Activated naive CD4-positive, alpha-beta T cell treated with anti-CD3 and anti-CD28 coated beads, Interleukin-2, amount 50 U/mL, for 72 hours (primary cell): ENCODE measurements around the gene SLC10A3. TPM values are rescaled to one million over a fixed set of nuclear protein-coding genes. Genes with fewer than 3 reads are reported as not detected.

ENCODE experiments used
- ATAC-seq, 2 donors: fragments of 150-1000 bp; cut with Tn5 transposase; 2 replicates each; pipeline ENCODE4 v1.10.0; 2021; ENCODE audit warnings: mild to moderate bottlenecking in 2 of 2, moderate library complexity in 2 of 2
- DNase-seq, 2 donors: peaks; one replicate each; pipeline ENCODE4 v3.0.0; 2021 to 2022; ENCODE audit warnings: low spot score in 2 of 2
- H3K27ac Mint-ChIP-seq, 2 donors: one replicate each; pipeline ENCODE4 v1.8.0; 2022; ENCODE audit warnings: mild to moderate bottlenecking in 2 of 2, mixed read lengths in 2 of 2
- H3K36me3 Mint-ChIP-seq, 2 donors: one replicate each; pipeline ENCODE4 v1.8.0; 2022; ENCODE audit warnings: mixed read lengths in 2 of 2
- H3K9me3 Mint-ChIP-seq, 2 donors: one replicate each; pipeline ENCODE4 v1.8.0; 2022; ENCODE audit warnings: mixed read lengths in 2 of 2
- total RNA-seq, 2 donors: library from RNA; stranded (reverse); gene quantifications; one replicate each; pipeline ENCODE4 v1.2.3, GENCODE V29; 2022

SLC10A3 gene
- total RNA-seq, result 10 to 100 TPM in 1 of 2 donors, 1 to 10 TPM in 1; 9.8 to 15.6 TPM

GRCh38 chrX:154490414-154491083 is at the start of gene SLC10A3:
Gene SLC10A3, minus strand, starts transcription at chrX:154490629. Its CDS starts 1,689 bp downstream, at chrX:154488940.
- peak; percentile 93 to 94 for ATAC-seq
- DNase-seq, result peak; percentile 81 to 94
- H3K27ac Mint-ChIP-seq, result peak within 1 kb of the TSS; percentile 81 to 84
- peaks cover 5% of the 10 kb centered on the region in 2 donors for H3K36me3 Mint-ChIP-seq
- H3K9me3 Mint-ChIP-seq, result no peaks in the 10 kb centered on the region

- no peak for DNase-seq
- Mint-ChIP-seq H3K36me3 (peaks cover 0 to 6% of the 10 kb centered on the region in 2 donors), H3K9me3 (no peaks in the 10 kb centered on the region), H3K27ac (peak overlapping the region in 1 of 2 donors; percentile 50)
- ATAC-seq, result no peak
Observed at GRCh38 chrX:154539077-154539476, 48.6 kb upstream of the SLC10A3 start.

- Mint-ChIP-seq H3K36me3 (no peaks in the 10 kb centered on the region), H3K9me3 (no peaks in the 10 kb centered on the region), H3K27ac (no peak overlapping the region)
- DNase-seq (no peak), ATAC-seq (no peak)
Observed at GRCh38 chrX:154535892-154536291, 45.5 kb upstream of the SLC10A3 start.

GRCh38 chrX:154534526-154535322 is 44.3 kb upstream of the SLC10A3 start:
- ATAC-seq (peak; percentile 96 to 97), DNase-seq (peak; percentile 83 to 84)
- no peaks in the 10 kb centered on the region for H3K9me3 Mint-ChIP-seq
- H3K27ac Mint-ChIP-seq, result no peak overlapping the region
- H3K36me3 Mint-ChIP-seq, result no peaks in the 10 kb centered on the region

- ATAC-seq (no peak), DNase-seq (no peak)
- Mint-ChIP-seq H3K36me3 (no peaks in the 10 kb centered on the region), H3K9me3 (no peaks in the 10 kb centered on the region), H3K27ac (peak overlapping the region in 1 of 2 donors; percentile 36)
Observed at GRCh38 chrX:154532690-154533089, 42.3 kb upstream of the SLC10A3 start.

- no peaks in the 10 kb centered on the region for H3K36me3 Mint-ChIP-seq
- no peak for DNase-seq
- no peak overlapping the region for H3K27ac Mint-ChIP-seq
- H3K9me3 Mint-ChIP-seq, result no peaks in the 10 kb centered on the region
- ATAC-seq, result no peak
Observed at GRCh38 chrX:154531626-154532025, 41.2 kb upstream of the SLC10A3 start.

- no peak for ATAC-seq
- Mint-ChIP-seq H3K36me3 (no peaks in the 10 kb centered on the region), H3K27ac (peak overlapping the region in 1 of 2 donors; percentile 29), H3K9me3 (no peaks in the 10 kb centered on the region)
- DNase-seq, result no peak
Observed at GRCh38 chrX:154530286-154530685, 39.9 kb upstream of the SLC10A3 start.

- no peaks in the 10 kb centered on the region for H3K36me3 Mint-ChIP-seq
- DNase-seq (no peak), ATAC-seq (no peak)
- H3K9me3 Mint-ChIP-seq, result no peaks in the 10 kb centered on the region
- peak overlapping the region in 1 of 2 donors; percentile 14 for H3K27ac Mint-ChIP-seq
Observed at GRCh38 chrX:154529206-154529612, 38.8 kb upstream of the SLC10A3 start.

- H3K36me3 Mint-ChIP-seq, result no peaks in the 10 kb centered on the region
- ATAC-seq (peak; percentile 93), DNase-seq (peak in 1 of 2 donors; percentile 47)
- H3K9me3 Mint-ChIP-seq, result no peaks in the 10 kb centered on the region
- H3K27ac Mint-ChIP-seq, result peak overlapping the region in 1 of 2 donors; percentile 75
Observed at GRCh38 chrX:154526901-154527675, 36.7 kb upstream of the SLC10A3 start.

- Mint-ChIP-seq H3K27ac (peak overlapping the region; percentile 55 to 75), H3K9me3 (no peaks in the 10 kb centered on the region), H3K36me3 (no peaks in the 10 kb centered on the region)
- DNase-seq, result no peak
- no peak for ATAC-seq
Observed at GRCh38 chrX:154525606-154526490, 35.4 kb upstream of the SLC10A3 start.

- Mint-ChIP-seq H3K9me3 (no peaks in the 10 kb centered on the region), H3K27ac (no peak overlapping the region), H3K36me3 (peaks cover 6% of the 10 kb centered on the region in 2 donors)
- DNase-seq, result no peak
- no peak for ATAC-seq
Observed at GRCh38 chrX:154519389-154519788, 29.0 kb upstream of the SLC10A3 start.

- Mint-ChIP-seq H3K9me3 (no peaks in the 10 kb centered on the region), H3K27ac (no peak overlapping the region), H3K36me3 (peaks cover 6 to 14% of the 10 kb centered on the region in 2 donors)
- no peak for ATAC-seq
- DNase-seq, result no peak
Observed at GRCh38 chrX:154517101-154517781, 26.8 kb upstream of the SLC10A3 start.

- H3K9me3 Mint-ChIP-seq, result no peaks in the 10 kb centered on the region
- DNase-seq (no peak), ATAC-seq (no peak)
- H3K27ac Mint-ChIP-seq, result peak overlapping the region; percentile 88 to 92
- H3K36me3 Mint-ChIP-seq, result peaks cover 6 to 14% of the 10 kb centered on the region in 2 donors
Observed at GRCh38 chrX:154516656-154517100, 26.2 kb upstream of the SLC10A3 start.

GRCh38 chrX:154515966-154516655 is 25.7 kb upstream of the SLC10A3 start, which contains the start of gene FAM3A:
Gene FAM3A, minus strand, starts transcription at chrX:154516232. Its CDS starts 460 bp downstream, at chrX:154515772.
- DNase-seq (peak; percentile 90), ATAC-seq (peak; percentile 90 to 98)
- Mint-ChIP-seq H3K9me3 (no peaks in the 10 kb centered on the region), H3K27ac (peak within 1 kb of the TSS; percentile 88 to 92), H3K36me3 (peaks cover 6 to 14% of the 10 kb centered on the region in 2 donors)
